WTC11 (cell line): ENCODE measurements around the gene TCHP. TPM values are rescaled to one million over a fixed set of nuclear protein-coding genes. Genes with fewer than 3 reads are reported as not detected.
A peak's percentile ranks its signal among the peaks of the same experiment; 100 is the strongest.

Source experiments
- ATAC-seq: fragments of 200-7000 bp; cut with Tn5 transposase; 2 replicates; pipeline ENCODE4 v1.10.0; 2021; ENCODE audit warnings: mild to moderate bottlenecking, moderate library complexity
- CTCF ChIA-PET: fragments of 300-600 bp; sonication (Branson Sonifier 250); formaldehyde crosslinking; loops from one replicate; lab custom pipeline; 2021; ENCODE audit warnings: antibody characterized with exemption; lab: Charles Lee
- POLR2A ChIA-PET: fragments of 350-600 bp; sonication (Branson Sonifier 250); formaldehyde crosslinking; loops from one replicate; lab custom pipeline; 2021; ENCODE audit warnings: antibody characterized with exemption; lab: Charles Lee
- DNase-seq: peaks from one replicate; pipeline ENCODE4 v3.0.0; 2021; ENCODE audit warnings: low spot score
- H3K27ac Mint-ChIP-seq: 2 replicates; pipeline ENCODE4 v1.8.0; 2021; ENCODE audit warnings: mixed read lengths
- H3K27me3 Mint-ChIP-seq: 2 replicates; pipeline ENCODE4 v1.8.0; 2021; ENCODE audit warnings: low read depth, mild to moderate bottlenecking, moderate library complexity, mixed read lengths
- H3K36me3 Mint-ChIP-seq: 2 replicates; pipeline ENCODE4 v1.8.0; 2021; ENCODE audit warnings: mixed read lengths
- H3K4me1 Mint-ChIP-seq: 2 replicates; pipeline ENCODE4 v1.8.0; 2022; ENCODE audit warnings: mixed read lengths
- H3K4me3 Mint-ChIP-seq: 2 replicates; pipeline ENCODE4 v1.8.0; 2021; ENCODE audit warnings: mild to moderate bottlenecking, moderate library complexity, mixed read lengths
- H3K9me3 Mint-ChIP-seq: 2 replicates; pipeline ENCODE4 v1.8.0; 2021; ENCODE audit warnings: mixed read lengths
- ATF1 ChIP-seq: sonication (generic); formaldehyde crosslinking; IDR thresholded peaks from 2 replicates; pipeline ENCODE4 v1.8.1; 2023; ENCODE audit warnings: mild to moderate bottlenecking, moderate library complexity, missing genetic modification reagents
- E2F1 ChIP-seq: sonication (generic); formaldehyde crosslinking; IDR thresholded peaks from 2 replicates; pipeline ENCODE4 v1.8.0; 2022; ENCODE audit warnings: mild to moderate bottlenecking, missing genetic modification reagents
- E2F4 ChIP-seq: sonication (generic); formaldehyde crosslinking; IDR thresholded peaks from 2 replicates; pipeline ENCODE4 v1.8.1; 2022; ENCODE audit warnings: low read depth, mild to moderate bottlenecking, moderate library complexity, missing genetic modification reagents, borderline replicate concordance
- ELF4 ChIP-seq: sonication (generic); formaldehyde crosslinking; IDR thresholded peaks from 2 replicates; pipeline ENCODE4 v1.8.1; 2022; ENCODE audit warnings: low read depth, mild to moderate bottlenecking, moderate library complexity, missing genetic modification reagents
- FOXK1 ChIP-seq: sonication (generic); formaldehyde crosslinking; IDR thresholded peaks from 2 replicates; pipeline ENCODE4 v1.8.0; 2022; ENCODE audit warnings: mild to moderate bottlenecking, moderate library complexity, missing genetic modification reagents
- GTF2I ChIP-seq: fragments of 250-450 bp; sonication (Bioruptor Pico); conservative IDR thresholded peaks from 2 replicates; pipeline ENCODE4 v1.4.0; 2021; ENCODE audit warnings: mild to moderate bottlenecking
- HMGA2 ChIP-seq: fragments of 250-450 bp; sonication (Bioruptor Pico); IDR thresholded peaks from 2 replicates; pipeline ENCODE4 v1.4.0; 2021; ENCODE audit warnings: mild to moderate bottlenecking, moderate library complexity
- JAZF1 ChIP-seq: fragments of 250-450 bp; sonication (Bioruptor Pico); IDR thresholded peaks from 2 replicates; pipeline ENCODE4 v1.9.0; 2021; ENCODE audit warnings: moderate library complexity, mild to moderate bottlenecking, inconsistent platforms
- OVOL2 ChIP-seq: fragments of 250-450 bp; sonication (Bioruptor Pico); IDR thresholded peaks from 2 replicates; pipeline ENCODE4 v1.9.0; 2021; ENCODE audit warnings: mild to moderate bottlenecking, borderline replicate concordance
- PREB ChIP-seq: sonication (generic); formaldehyde crosslinking; IDR thresholded peaks from 2 replicates; pipeline ENCODE4 v1.8.1; 2022; ENCODE audit warnings: mild to moderate bottlenecking, missing genetic modification reagents, moderate library complexity, borderline replicate concordance
- PRRX2 ChIP-seq: fragments of 250-450 bp; sonication (Bioruptor Pico); IDR thresholded peaks from 2 replicates; pipeline ENCODE4 v1.8.0; 2021; ENCODE audit warnings: mild to moderate bottlenecking
- RORB ChIP-seq: fragments of 250-450 bp; sonication (Bioruptor Pico); IDR thresholded peaks from 2 replicates; pipeline ENCODE4 v1.9.0; 2021; ENCODE audit warnings: mild to moderate bottlenecking
- SMAD3 ChIP-seq: sonication (generic); formaldehyde crosslinking; IDR thresholded peaks from 2 replicates; pipeline ENCODE4 v1.8.0; 2022; ENCODE audit warnings: missing genetic modification reagents, mild to moderate bottlenecking, borderline replicate concordance
- TCF7 ChIP-seq: sonication (generic); formaldehyde crosslinking; IDR thresholded peaks from 2 replicates; pipeline ENCODE4 v1.8.0; 2022; ENCODE audit warnings: mild to moderate bottlenecking, low read depth, missing genetic modification reagents, moderate library complexity
- TEAD4 ChIP-seq: sonication (generic); formaldehyde crosslinking; IDR thresholded peaks from 2 replicates; pipeline ENCODE4 v1.8.0; 2022; ENCODE audit warnings: mild to moderate bottlenecking, missing genetic modification reagents
- TP53 ChIP-seq: sonication (generic); formaldehyde crosslinking; IDR thresholded peaks from 2 replicates; pipeline ENCODE4 v1.8.1; 2023; ENCODE audit warnings: mild to moderate bottlenecking, missing genetic modification reagents
- ZNF232 ChIP-seq: sonication (generic); formaldehyde crosslinking; IDR thresholded peaks from 2 replicates; pipeline ENCODE4 v1.8.0; 2022; ENCODE audit warnings: mild to moderate bottlenecking, missing genetic modification reagents
- ZSCAN18 ChIP-seq: fragments of 250-450 bp; sonication (Bioruptor Pico); IDR thresholded peaks from 2 replicates; pipeline ENCODE4 v2.1.2; 2022; ENCODE audit warnings: mild to moderate bottlenecking, moderate library complexity
- total RNA-seq: library from RNA; stranded (reverse); gene quantifications from 3 replicates; pipeline ENCODE4 v1.2.3, GENCODE V29; 2021
- TF ChIP-seq, protein P1 (sequence below): sonication (generic); formaldehyde crosslinking; IDR thresholded peaks from 2 replicates; pipeline ENCODE4 v1.8.0; 2022; ENCODE audit warnings: mild to moderate bottlenecking, missing genetic modification reagents
- TF ChIP-seq, protein P2 (sequence below): sonication (generic); formaldehyde crosslinking; IDR thresholded peaks from 2 replicates; pipeline ENCODE4 v1.8.1; 2023; ENCODE audit warnings: mild to moderate bottlenecking, missing genetic modification reagents, borderline replicate concordance

The TCHP gene
- total RNA-seq, 1 experiment from 2014 or later: 7.9 TPM

DNA sequence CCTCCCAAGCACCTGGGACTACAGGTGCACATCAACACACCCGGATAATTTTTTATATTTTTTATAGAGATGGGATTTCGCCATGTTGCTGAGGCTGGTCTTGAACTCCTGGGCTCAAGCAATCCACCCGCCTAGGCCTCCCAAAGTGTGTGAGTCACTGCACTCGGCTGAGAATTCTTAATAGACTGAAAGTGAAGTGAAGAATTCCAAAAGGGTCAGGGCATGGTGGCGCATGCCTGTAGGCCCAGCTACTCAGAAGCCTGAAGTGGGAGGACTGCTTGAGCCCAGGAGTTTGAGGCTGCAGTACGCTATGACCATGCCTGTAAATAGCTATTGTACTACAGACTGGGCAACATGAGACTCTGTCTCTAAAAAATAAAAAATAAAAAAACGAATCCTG is 43.7 kb downstream of the TCHP start:
- ATAC-seq (no peak), DNase-seq (no peak)
- Mint-ChIP-seq H3K9me3 (no peaks in the 10 kb centered on the region), H3K27ac (no peak overlapping the region), H3K27me3 (no peaks in the 10 kb centered on the region), H3K36me3 (peaks cover 3% of the 10 kb centered on the region; the same call in 1 of the 2 replicates), H3K4me3 (no peak overlapping the region), H3K4me1 (peaks cover 30% of the 10 kb centered on the region)
- CTCF ChIA-PET: interaction anchor here (1.6 kb wide), 1 partner anchor 33 kb away, joined by 7 read pairs; no protein-coding TSS in a partner anchor
- POLR2A ChIA-PET: no interaction called here
- TF ChIP-seq ZNF232 (CRISPR knock-in tag) (no peak), E2F1 (CRISPR knock-in tag) (no peak), PREB (CRISPR knock-in tag) (no peak)

DNA sequence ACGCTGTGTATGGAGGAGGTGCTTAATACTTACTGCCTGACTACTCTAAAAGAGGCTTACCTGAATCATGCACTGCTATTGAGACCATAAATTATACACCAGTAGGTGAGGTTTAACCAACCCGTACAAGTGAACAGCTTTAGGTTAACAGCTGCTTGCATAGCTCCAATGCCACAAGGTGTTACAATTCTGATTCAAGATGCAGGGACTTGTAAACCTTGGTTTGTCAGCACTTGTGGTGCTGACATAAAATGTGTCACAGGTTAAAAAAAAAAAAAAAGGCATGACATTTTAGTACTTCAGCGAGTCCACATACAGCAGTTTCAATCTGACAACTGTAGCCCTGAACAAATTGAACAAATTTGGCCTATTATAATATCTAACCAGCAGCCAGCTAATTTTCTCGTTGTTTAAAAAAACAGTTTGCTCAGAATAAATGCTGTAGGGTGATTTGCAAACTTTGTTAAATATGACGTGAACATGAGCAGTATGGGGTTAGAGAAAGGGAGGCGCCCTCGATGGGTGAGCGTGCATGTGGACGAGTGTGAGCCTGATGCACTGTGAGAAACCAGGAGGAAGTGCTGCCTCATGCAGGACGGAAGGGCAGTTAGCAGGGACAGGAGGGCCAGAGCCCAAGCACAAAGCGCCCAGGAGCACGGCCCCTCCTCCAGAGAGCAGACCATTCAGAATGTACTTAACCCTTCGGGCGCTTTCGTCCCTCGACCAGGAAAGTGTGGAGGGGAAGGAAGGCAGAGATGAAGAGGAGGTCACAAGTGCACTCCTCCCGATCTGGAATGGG is 44.7 kb downstream of the TCHP start:
- ChIA-PET POLR2A (interaction anchor here (0.6 kb wide), 1 partner anchor 44 kb away, joined by 3 read pairs; no protein-coding TSS in a partner anchor), CTCF (interaction anchor here (0.8 to 1.9 kb wide), 3 partner anchors 19 to 100 kb away, joined by 3 to 7 read pairs (median 6); no protein-coding TSS in a partner anchor)
- no peaks in the 10 kb centered on the region for H3K27me3 Mint-ChIP-seq
- peak overlapping the region; percentile 91 for H3K27ac Mint-ChIP-seq
- H3K9me3 Mint-ChIP-seq: no peaks in the 10 kb centered on the region
- peaks cover 3% of the 10 kb centered on the region; the same call in 1 of the 2 replicates for H3K36me3 Mint-ChIP-seq
- H3K4me1 Mint-ChIP-seq: peaks cover 30% of the 10 kb centered on the region
- ATAC-seq (peak; percentile 96), DNase-seq (peak; percentile 78)
- peak overlapping the region; percentile 45 for H3K4me3 Mint-ChIP-seq
- TF ChIP-seq TCF7 (CRISPR knock-in tag) (no peak), FOXK1 (CRISPR knock-in tag) (peak; percentile 63; the same call in 1 of the 2 replicates), E2F4 (no peak), PRRX2 (no peak), GTF2I (CRISPR knock-in tag) (no peak), TEAD4 (CRISPR knock-in tag) (no peak), SMAD3 (CRISPR knock-in tag) (no peak), JAZF1 (CRISPR knock-in tag) (no peak), ELF4 (no peak), ZSCAN18 (CRISPR knock-in tag) (no peak), RORB (CRISPR knock-in tag) (no peak), ATF1 (no peak), OVOL2 (CRISPR knock-in tag) (no peak), HMGA2 (CRISPR knock-in tag) (no peak), TP53 (CRISPR knock-in tag) (peak; percentile 78)
- TF ChIP-seq, protein P1, sequence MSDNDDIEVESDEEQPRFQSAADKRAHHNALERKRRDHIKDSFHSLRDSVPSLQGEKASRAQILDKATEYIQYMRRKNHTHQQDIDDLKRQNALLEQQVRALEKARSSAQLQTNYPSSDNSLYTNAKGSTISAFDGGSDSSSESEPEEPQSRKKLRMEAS (CRISPR knock-in tag): peak; percentile 98
- TF ChIP-seq, protein P2, sequence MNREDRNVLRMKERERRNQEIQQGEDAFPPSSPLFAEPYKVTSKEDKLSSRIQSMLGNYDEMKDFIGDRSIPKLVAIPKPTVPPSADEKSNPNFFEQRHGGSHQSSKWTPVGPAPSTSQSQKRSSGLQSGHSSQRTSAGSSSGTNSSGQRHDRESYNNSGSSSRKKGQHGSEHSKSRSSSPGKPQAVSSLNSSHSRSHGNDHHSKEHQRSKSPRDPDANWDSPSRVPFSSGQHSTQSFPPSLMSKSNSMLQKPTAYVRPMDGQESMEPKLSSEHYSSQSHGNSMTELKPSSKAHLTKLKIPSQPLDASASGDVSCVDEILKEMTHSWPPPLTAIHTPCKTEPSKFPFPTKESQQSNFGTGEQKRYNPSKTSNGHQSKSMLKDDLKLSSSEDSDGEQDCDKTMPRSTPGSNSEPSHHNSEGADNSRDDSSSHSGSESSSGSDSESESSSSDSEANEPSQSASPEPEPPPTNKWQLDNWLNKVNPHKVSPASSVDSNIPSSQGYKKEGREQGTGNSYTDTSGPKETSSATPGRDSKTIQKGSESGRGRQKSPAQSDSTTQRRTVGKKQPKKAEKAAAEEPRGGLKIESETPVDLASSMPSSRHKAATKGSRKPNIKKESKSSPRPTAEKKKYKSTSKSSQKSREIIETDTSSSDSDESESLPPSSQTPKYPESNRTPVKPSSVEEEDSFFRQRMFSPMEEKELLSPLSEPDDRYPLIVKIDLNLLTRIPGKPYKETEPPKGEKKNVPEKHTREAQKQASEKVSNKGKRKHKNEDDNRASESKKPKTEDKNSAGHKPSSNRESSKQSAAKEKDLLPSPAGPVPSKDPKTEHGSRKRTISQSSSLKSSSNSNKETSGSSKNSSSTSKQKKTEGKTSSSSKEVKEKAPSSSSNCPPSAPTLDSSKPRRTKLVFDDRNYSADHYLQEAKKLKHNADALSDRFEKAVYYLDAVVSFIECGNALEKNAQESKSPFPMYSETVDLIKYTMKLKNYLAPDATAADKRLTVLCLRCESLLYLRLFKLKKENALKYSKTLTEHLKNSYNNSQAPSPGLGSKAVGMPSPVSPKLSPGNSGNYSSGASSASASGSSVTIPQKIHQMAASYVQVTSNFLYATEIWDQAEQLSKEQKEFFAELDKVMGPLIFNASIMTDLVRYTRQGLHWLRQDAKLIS (CRISPR knock-in tag): no peak
